Mesenteric fat pad (tissue), 1 donor: Measurements from ENCODE around the gene CAMSAP2. TPM values are rescaled to one million over a fixed set of nuclear protein-coding genes. Genes with fewer than 3 reads are reported as not detected.

Experiments used
- DNase-seq: peaks from one replicate; pipeline ENCODE4 v3.0.0-alpha.2; 2020; ENCODE audit warnings: low spot score
- total RNA-seq: library from RNA; stranded (reverse); fragmentation: NEBNext Ultra II Directional; extraction: Animal tissue kit (Norgen Biotek cat#: 25700); gene quantifications from one replicate; pipeline ENCODE4 v1.2.1, GENCODE V29; 2021
- donor health status: DM: yes; HTN: yes; CAD: no.

CAMSAP2 gene
- total RNA-seq, 1 donor from 2014 or later, result 36.4 TPM

GRCh38 chr1:200896531-200897196 lies 158.0 kb downstream of the CAMSAP2 start:
- DNase-seq, result no peak

GRCh38 chr1:200897259-200897658 lies 158.6 kb downstream of the CAMSAP2 start:
- DNase-seq, result no peak

GRCh38 chr1:200899015-200899386 lies 160.3 kb downstream of the CAMSAP2 start:
- DNase-seq, result no peak

GRCh38 chr1:200899451-200899915 lies 160.8 kb downstream of the CAMSAP2 start:
- DNase-seq, result no peak

- DNase-seq, result no peak
Observed at GRCh38 chr1:200899954-200900867, 161.5 kb downstream of the CAMSAP2 start.

GRCh38 chr1:200900877-200901276 lies 162.2 kb downstream of the CAMSAP2 start:
- no peak for DNase-seq

GRCh38 chr1:200901350-200901749 lies 162.7 kb downstream of the CAMSAP2 start:
- DNase-seq, result no peak

GRCh38 chr1:200901796-200902444 lies 163.2 kb downstream of the CAMSAP2 start:
- DNase-seq, result no peak

- DNase-seq, result no peak
Observed at GRCh38 chr1:200903793-200904192, 165.1 kb downstream of the CAMSAP2 start.

- no peak for DNase-seq
Observed at GRCh38 chr1:200904772-200905171, 166.1 kb downstream of the CAMSAP2 start.

- no peak for DNase-seq
Observed at GRCh38 chr1:200905411-200906052, 166.8 kb downstream of the CAMSAP2 start.

- no peak for DNase-seq
Observed at GRCh38 chr1:200906491-200906890, 167.8 kb downstream of the CAMSAP2 start.

GRCh38 chr1:200907611-200908097 lies 169.0 kb downstream of the CAMSAP2 start:
- DNase-seq, result no peak

- DNase-seq, result no peak
Observed at GRCh38 chr1:200908191-200908868, 169.6 kb downstream of the CAMSAP2 start.

- DNase-seq, result no peak
Observed at GRCh38 chr1:200909071-200909470, 170.4 kb downstream of the CAMSAP2 start.

GRCh38 chr1:200909757-200910239 lies 171.1 kb downstream of the CAMSAP2 start:
- no peak for DNase-seq
